K562 (cell line): ENCODE data around the gene CFAP97D1. TPM values are rescaled to one million over a fixed set of nuclear protein-coding genes. Genes with fewer than 3 reads are reported as not detected.

Experiments
- SPI1 ChIP-seq: IDR thresholded peaks from 2 replicates; pipeline ENCODE4 v1.6.1; 2011; ENCODE audit warnings: low read depth, low read length, control low read depth, borderline replicate concordance
- polyA plus RNA-seq, 8 experiments: library from polyadenylated mRNA; depleted of rRNA in 4 of 8; stranded (reverse) in 5 of 8; unstranded in 3 of 8; fragments of >200 nt; fragmentation: Nextera tagmentation in 2 of 8; fragmentation: Illumina TruSeq in 1 of 8; extraction: Ambion mirVana in 2 of 8; extraction: Trizol in 1 of 8; gene quantifications; 2 replicates each; pipeline versions ENCODE4 v1.2.1 to v1.2.3, GENCODE V29; 2011 to 2014; ENCODE audit warnings: inconsistent platforms in 1 of 8, missing spikeins in 1 of 8
- total RNA-seq, 7 experiments: library from RNA; depleted of rRNA in 6 of 7; stranded (reverse); fragments of >200 nt in 6 of 7; fragmentation: Illumina TruSeq in 2 of 7; extraction: Trizol in 2 of 7; gene quantifications; 2 replicates each; pipeline versions ENCODE4 v1.2.1 to v1.2.3, GENCODE V29; 2011 to 2021; ENCODE audit warnings: low replicate concordance in 1 of 7
- TF ChIP-seq, protein P1 (sequence below): fragments of 200-600 bp; sonication (generic); IDR thresholded peaks from one replicate; pipeline ENCODE4 v1.6.1; 2012; ENCODE audit warnings: mild to moderate bottlenecking, low read depth, low read length, inconsistent platforms

Gene CFAP97D1
- total and polyA plus RNA-seq, 9 of the 15 experiments (the other 6 are each of a cell fraction or from before 2014, with no cell fraction given) = not detected

DNA sequence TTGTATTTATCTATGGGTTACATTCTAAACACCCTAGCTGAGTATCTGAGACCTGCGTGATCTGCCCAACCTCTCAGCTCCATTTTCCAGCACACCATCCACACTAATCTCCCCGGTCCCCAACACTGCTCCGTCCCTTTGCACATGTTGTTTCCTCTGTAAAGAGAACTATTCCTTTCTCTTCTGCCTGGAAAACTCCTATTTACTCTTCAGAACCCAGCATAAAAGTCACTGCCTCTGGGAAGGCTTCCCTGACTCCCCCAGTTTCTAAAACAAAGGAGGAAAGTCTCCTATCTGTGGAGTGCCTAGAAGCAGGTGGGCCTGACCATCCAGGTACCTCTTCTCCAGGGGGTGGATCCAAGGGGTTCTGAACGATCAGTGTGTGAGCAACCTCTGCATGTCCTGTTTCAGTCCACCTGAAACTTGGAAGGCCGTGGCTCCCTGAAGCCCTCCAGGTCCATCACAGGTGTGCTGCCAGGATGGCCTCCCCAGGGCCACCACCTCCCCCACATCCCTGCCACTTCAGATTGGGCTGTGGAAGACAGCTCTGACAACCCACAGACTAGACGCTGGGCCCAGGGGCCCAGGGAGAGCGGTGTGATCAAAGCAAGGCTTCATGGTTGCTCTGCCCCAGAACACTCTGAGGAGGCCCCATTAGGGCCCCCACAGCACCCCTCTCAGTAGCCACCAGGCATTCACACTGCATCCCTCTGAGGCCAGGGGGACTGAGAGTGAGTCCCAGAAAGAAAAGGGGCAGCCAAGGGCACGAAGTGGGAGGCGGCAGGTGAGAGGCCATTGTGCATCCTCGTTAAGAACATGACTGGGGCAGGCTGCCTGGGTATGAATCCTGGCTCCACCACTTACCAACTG, 32.4 kb downstream of the CFAP97D1 start (continued):
- TF ChIP-seq, protein P1, sequence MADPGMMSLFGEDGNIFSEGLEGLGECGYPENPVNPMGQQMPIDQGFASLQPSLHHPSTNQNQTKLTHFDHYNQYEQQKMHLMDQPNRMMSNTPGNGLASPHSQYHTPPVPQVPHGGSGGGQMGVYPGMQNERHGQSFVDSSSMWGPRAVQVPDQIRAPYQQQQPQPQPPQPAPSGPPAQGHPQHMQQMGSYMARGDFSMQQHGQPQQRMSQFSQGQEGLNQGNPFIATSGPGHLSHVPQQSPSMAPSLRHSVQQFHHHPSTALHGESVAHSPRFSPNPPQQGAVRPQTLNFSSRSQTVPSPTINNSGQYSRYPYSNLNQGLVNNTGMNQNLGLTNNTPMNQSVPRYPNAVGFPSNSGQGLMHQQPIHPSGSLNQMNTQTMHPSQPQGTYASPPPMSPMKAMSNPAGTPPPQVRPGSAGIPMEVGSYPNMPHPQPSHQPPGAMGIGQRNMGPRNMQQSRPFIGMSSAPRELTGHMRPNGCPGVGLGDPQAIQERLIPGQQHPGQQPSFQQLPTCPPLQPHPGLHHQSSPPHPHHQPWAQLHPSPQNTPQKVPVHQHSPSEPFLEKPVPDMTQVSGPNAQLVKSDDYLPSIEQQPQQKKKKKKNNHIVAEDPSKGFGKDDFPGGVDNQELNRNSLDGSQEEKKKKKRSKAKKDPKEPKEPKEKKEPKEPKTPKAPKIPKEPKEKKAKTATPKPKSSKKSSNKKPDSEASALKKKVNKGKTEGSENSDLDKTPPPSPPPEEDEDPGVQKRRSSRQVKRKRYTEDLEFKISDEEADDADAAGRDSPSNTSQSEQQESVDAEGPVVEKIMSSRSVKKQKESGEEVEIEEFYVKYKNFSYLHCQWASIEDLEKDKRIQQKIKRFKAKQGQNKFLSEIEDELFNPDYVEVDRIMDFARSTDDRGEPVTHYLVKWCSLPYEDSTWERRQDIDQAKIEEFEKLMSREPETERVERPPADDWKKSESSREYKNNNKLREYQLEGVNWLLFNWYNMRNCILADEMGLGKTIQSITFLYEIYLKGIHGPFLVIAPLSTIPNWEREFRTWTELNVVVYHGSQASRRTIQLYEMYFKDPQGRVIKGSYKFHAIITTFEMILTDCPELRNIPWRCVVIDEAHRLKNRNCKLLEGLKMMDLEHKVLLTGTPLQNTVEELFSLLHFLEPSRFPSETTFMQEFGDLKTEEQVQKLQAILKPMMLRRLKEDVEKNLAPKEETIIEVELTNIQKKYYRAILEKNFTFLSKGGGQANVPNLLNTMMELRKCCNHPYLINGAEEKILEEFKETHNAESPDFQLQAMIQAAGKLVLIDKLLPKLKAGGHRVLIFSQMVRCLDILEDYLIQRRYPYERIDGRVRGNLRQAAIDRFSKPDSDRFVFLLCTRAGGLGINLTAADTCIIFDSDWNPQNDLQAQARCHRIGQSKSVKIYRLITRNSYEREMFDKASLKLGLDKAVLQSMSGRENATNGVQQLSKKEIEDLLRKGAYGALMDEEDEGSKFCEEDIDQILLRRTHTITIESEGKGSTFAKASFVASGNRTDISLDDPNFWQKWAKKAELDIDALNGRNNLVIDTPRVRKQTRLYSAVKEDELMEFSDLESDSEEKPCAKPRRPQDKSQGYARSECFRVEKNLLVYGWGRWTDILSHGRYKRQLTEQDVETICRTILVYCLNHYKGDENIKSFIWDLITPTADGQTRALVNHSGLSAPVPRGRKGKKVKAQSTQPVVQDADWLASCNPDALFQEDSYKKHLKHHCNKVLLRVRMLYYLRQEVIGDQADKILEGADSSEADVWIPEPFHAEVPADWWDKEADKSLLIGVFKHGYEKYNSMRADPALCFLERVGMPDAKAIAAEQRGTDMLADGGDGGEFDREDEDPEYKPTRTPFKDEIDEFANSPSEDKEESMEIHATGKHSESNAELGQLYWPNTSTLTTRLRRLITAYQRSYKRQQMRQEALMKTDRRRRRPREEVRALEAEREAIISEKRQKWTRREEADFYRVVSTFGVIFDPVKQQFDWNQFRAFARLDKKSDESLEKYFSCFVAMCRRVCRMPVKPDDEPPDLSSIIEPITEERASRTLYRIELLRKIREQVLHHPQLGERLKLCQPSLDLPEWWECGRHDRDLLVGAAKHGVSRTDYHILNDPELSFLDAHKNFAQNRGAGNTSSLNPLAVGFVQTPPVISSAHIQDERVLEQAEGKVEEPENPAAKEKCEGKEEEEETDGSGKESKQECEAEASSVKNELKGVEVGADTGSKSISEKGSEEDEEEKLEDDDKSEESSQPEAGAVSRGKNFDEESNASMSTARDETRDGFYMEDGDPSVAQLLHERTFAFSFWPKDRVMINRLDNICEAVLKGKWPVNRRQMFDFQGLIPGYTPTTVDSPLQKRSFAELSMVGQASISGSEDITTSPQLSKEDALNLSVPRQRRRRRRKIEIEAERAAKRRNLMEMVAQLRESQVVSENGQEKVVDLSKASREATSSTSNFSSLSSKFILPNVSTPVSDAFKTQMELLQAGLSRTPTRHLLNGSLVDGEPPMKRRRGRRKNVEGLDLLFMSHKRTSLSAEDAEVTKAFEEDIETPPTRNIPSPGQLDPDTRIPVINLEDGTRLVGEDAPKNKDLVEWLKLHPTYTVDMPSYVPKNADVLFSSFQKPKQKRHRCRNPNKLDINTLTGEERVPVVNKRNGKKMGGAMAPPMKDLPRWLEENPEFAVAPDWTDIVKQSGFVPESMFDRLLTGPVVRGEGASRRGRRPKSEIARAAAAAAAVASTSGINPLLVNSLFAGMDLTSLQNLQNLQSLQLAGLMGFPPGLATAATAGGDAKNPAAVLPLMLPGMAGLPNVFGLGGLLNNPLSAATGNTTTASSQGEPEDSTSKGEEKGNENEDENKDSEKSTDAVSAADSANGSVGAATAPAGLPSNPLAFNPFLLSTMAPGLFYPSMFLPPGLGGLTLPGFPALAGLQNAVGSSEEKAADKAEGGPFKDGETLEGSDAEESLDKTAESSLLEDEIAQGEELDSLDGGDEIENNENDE = no peak
- no peak for TF ChIP-seq SPI1
